Activated CD4-positive, alpha-beta T cell treated with anti-CD3 and anti-CD28 coated beads for 4 hours (primary cell): ENCODE data around the gene CSMD2.
"Not testable (repeated sequence)": the region's sequence is repeated elsewhere in the genome, so short reads cannot be mapped to it uniquely, and the experiment has no call there.

Source experiments
- DNase-seq, 2 donors: peaks; one replicate each; pipeline ENCODE4 v3.0.0-alpha.2; 2020

The CSMD2 gene

DNA sequence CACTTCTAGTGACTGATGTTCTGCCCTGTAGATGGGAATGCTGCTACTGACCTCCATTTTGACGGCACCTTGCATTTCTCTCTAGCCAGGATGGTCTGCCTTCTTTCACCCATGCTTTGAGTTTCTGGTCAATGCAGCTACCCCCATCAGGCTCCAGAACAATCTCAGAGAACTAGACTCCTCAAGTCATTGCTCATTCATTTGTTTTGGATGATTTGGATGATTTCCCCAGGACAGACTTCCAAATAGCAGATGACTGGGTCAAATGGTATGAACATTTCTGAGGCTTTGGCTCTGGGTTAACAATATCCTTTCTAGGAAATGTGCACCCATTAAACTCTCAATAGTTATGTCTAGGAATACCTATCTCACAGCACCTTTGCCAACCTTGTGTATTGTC lies 63.9 kb downstream of the CSMD2 start:
- no peak for DNase-seq

DNA sequence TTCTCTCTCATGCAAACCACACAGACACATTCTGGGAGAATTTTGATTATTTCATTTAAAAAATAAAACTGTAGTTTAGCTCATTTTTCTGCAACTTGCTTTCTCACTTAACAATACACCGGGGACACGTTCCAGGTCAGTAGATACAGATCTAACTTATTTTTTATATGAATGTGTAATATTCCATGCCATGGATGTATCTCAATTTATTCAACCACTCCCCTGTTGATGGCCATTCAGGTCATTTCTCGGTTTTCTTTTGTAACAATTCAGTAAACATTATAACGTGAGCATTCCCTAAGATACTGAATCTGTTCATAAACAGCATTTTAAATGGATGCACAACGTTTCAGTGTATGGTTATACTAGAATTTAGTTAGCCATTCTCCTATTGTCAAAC lies 64.7 kb downstream of the CSMD2 start:
- no peak for DNase-seq

- not testable (repeated sequence) for DNase-seq
Observed at GRCh38 chr1:34092399-34092798, 72.6 kb downstream of the CSMD2 start.

DNA sequence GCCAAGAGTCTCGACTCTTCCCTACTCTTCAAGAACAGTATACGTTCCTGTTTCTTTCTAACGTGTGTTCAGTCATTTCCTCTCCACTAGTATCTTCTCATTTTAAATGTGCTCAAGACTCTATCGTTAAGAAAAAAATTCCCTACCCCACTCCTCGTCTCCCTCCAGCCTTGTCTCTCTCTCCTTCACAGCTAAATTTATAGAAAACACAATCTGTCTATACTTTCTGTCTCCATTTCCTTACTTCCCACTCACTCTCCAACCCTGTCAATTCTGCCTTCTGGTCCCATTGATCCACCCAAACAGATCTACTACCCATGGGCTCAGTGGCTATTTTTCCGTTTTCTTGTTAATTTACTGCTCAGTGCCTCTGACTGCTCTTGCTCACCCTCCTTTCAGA lies 75.3 kb downstream of the CSMD2 start:
- no peak for DNase-seq

GRCh38 chr1:34087986-34088385 lies 77.0 kb downstream of the CSMD2 start:
- DNase-seq: no peak

DNA sequence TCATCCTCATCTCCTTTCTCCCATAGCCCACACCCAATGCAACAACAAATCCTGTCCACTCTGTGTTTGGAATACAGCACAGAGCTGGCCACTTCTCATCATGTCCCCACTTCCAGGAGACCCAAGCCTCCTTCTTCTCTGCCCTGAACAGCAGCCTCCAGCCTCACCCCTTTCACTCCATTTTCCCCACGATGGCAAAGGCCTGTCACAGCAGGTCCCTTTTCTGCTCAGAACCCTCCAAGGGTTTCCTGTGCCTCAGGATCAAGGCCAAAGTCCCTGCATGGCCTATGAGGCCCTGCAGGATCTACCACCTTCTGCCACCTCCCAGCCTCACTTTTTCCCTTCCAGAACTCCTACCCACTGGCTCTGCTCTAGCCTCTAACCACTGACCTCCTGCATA lies 78.5 kb downstream of the CSMD2 start:
- no peak for DNase-seq

DNA sequence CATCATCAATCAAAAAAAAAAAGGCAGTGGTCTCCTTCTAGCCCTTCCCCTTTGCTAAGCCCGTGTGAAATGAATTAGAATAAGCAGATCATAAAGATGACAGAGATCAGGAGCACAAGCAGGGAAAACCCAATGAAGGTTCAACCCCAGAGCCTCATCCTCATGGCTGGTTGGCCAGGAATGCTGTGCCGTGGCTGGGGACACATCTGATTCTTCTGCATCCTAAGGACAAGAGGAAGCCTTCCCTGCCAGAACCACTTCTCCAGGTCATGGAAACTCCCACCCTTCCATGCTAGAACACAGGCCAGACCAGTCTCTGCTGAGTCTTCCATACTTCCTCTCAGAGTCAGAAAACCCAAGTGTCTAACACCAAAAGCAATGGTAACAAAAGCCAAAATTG lies 81.1 kb downstream of the CSMD2 start:
- DNase-seq: no peak

- DNase-seq: not testable (repeated sequence)
Observed at GRCh38 chr1:34082085-34082670, 82.9 kb downstream of the CSMD2 start.

- no peak for DNase-seq
Observed at GRCh38 chr1:34078383-34078782, 86.6 kb downstream of the CSMD2 start.

- DNase-seq: no peak
Observed at GRCh38 chr1:34075576-34075975, 89.5 kb downstream of the CSMD2 start.

DNA sequence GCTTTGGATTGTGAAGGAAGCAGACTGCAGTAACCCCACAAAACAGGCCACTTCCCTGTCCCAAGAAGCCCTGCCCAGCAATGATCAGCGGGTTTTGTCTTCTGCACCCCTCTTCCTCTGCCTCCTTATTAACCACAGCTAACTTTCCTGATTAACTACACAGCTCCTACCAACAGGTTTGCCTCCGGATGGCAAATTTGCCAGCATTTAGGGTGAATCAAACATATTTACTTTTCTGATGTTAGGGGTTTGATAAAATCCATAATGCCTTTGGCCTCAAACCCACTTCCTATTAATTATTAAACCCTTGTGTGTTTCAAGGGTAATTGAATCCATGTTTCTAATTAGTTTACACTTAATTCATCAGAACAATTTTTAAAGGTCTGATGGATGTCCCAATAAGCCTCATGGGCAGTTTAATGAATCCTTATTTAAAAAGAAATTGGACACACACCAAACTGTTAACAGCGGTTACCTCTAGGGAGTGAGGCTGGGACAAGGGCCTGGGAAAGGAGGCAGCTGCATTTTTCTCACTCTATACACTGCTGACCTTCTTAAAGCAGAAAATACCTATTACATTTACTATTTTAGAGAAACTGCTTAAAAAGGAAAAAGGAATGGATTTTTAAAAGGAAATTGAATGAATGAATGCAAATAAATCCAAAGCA lies 91.9 kb downstream of the CSMD2 start:
- no peak for DNase-seq

- no peak for DNase-seq
Observed at GRCh38 chr1:34070201-34070836, 94.7 kb downstream of the CSMD2 start.

DNA sequence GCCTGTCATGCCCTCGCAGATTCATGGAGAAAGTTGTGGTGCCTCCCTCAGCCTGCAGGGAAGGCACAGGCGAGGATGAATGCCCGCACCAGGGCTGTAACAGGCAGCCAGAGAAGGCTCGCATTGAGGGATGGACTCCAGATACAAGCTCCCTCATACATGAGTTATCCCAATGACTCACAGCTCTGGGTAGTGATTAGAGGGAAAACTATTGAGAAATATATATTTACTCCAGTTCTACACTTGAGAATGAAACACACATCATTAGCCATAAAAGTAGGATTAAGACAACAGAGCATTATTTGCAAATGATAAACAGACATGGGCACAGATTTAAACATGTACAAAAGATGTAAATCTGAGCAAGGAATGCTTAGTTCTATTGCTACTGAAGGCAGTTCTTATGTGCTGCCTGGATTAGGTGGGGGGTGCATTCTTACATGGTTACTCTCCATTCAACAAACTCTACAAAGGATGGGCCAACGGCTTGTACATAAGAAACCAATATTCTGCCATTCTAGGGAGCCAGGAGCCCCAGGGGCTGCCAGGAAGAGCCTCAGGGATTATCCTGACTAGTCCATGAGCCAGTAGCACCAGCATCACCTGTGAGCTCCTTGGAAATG lies 97.9 kb downstream of the CSMD2 start:
- DNase-seq: no peak

DNA sequence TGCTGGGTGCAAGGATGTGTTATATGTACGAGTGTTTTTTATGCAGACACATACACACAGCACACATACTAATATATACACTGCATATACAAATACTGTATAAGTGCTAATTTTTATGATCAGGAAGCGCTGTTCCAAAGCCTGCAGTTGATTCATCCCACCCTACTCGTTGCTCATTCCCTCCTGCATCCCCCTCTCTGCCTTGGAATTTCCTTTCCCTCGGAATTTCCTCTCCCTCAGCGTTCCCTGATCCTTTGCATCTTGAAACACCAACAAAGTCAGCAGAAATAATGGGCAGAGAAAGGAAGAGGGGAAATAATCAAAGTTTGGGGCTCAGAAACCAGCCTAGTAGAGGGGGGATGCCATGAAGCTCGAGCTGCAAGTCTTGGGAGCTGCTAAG lies 98.9 kb downstream of the CSMD2 start:
- DNase-seq: no peak

DNA sequence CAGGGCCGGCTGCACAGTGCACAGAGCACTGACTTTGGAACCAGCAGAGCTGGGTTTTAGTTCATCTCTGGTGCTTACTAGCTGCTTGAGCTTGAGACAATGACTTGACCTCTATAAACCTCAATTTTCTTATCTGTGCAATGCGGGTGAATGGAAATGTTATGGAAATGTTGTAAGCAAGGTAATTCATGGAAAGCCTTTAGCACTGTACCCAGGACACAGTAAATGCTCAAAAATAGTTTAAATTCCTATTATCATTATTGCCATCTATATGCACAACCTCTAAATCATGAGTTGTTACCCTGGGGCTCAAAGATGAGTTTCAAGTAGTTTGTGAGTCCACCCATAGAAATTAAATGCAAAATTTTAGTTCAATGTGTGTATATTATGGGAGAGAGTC lies 99.5 kb downstream of the CSMD2 start:
- DNase-seq: no peak

DNA sequence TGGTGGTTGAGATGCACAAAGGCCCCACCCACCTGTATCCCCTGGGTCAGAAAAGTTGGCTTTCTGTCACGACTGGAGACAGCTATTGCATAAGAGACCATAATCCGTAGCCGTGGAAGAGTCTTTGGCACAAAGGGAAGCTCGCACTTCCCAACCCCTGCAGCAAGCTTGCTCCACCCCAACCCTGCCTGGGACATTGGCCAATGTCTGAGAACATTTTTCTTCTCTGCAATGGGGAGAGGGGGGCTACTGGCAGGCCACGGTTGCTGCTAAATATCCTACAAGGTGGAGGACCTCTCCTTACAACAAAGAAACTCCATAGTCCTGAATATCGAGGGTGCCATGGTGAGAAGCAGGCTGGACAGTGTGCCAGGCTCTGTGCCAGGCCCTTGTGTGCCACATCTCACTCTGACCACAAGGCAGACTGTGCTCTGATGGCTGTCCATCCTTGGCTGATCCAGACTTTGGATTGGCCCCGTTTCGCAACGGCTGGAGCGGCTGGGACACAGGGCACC lies 104.1 kb downstream of the CSMD2 start:
- no peak for DNase-seq

DNA sequence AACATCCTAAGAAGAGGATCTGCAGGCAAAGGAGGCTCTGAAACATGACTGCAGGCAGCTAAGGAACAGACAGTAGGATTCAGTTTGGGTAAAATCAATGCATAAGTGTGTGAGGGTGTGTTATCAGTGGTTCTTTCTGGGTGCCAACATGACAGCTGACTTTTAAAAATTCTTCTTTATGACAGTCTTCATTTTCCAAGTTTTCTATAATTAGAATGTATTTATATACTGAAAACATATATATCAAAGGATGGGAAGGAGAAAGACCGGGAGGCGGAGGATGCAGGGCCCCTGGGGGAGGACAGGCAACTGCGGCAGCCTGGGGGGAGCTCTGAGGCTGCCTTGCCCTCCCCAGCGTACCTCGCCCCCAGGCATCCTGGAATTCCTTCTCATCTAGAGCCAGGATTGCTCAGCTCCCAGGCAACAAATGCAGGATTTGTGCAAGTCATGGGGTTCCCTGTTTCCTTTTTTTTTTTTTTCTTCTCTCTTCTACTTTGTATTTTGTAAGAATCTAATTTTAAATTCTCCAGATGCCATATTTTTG lies 104.8 kb downstream of the CSMD2 start:
- no peak for DNase-seq

GRCh38 chr1:34057347-34058130 lies 107.5 kb downstream of the CSMD2 start:
- no peak for DNase-seq

DNA sequence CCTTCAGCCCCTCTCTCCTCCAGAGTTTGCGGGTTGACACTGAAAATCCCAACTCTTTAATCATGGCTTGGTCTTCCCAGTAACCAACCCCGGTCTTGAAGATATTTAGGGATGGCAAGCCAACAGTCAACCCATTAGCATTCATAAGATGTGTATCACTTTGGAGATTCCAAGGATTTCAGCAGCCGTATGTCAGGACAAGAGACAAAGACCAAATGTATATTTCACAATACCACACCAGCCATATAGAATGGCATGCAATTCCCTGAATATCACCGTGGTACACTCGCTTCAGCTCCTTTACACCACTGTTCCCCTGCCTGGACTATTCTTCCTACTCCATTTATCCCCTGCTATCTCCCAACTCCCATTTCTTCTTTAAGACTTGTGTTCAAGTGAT lies 109.2 kb downstream of the CSMD2 start:
- no peak for DNase-seq

DNA sequence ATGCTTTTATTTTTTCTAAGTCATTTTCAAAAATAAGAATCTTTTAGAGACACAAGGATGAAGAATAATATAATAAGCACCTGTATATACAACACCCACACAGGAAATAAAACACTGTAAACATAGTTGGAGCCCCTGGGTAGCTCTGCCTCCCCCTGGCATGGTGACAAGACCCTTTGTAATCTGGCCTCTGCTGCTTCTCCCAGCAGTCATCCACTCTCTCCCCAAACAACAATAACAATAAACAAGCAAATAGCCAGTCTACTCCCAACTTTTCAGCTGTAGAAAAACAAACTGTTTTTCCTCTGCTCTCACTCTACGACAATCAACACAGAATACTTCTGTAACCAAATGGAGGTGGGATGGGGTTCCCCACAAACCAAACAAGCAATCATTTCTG lies 110.1 kb downstream of the CSMD2 start:
- no peak for DNase-seq

DNA sequence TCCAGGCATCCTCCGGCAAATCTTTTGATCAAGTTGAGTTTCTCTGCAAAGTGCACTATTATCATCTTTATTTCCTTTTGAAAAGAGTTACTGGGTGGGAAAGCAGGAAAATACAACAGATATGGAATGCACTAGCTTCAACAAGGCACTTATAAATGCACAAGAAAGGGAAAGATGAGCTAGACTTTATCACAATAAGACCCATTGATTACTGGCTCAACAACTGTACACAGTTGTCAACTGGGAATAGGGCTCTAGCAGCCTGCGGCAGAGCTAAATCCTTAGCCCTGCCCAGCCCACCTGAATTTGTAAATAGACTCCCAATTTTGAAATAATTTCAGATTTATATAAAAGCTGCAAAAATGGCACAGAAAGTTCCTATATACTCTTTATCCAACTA lies 111.4 kb downstream of the CSMD2 start:
- DNase-seq: no peak

- no peak for DNase-seq
Observed at GRCh38 chr1:34052565-34052964, 112.5 kb downstream of the CSMD2 start.
